Keratinocyte (primary cell): ENCODE data around the gene HOMER3.

Source experiments
- EZH2 ChIP-seq: IDR thresholded peaks from one replicate; pipeline ENCODE4 v1.6.1; 2012; ENCODE audit warnings: inconsistent platforms, mild to moderate bottlenecking, low read length, moderate library complexity
- TF ChIP-seq, protein P1 (sequence below), 3 experiments: IDR thresholded peaks in 1 of 3; conservative IDR thresholded peaks in 1 of 3; optimal IDR thresholded peaks in 1 of 3; 2 replicates in 2 of 3; 3 replicates in 1 of 3; pipeline versions ENCODE3 to v1.5.1; 2011; ENCODE audit warnings: low read length in 3 of 3, mild to moderate bottlenecking in 3 of 3, moderate library complexity in 2 of 3, control low read depth in 1 of 3, inconsistent platforms in 1 of 3; ENCODE audit not compliant: insufficient read depth in 2 of 3; ENCODE audit errors: extremely low read depth in 1 of 3

DNA sequence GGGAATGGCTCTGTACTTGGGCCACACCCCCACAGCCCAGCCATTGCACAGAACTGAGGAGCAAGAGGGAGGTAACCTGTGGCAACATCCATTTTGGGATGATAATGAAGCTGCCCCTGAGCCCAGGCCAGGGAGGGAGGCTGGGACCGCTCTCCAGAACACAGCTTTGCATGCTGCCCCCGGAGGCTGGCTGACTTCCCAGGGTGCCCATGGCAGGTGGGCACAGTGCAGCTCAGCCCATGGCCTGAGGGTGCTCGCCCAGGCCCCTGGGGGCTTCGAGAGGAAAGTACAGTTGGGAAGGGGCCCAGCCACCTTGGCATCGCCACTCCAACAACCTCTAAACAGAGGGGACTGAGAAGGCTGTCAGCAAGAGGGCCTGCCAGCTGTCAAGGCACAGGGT is 27.6 kb downstream of the HOMER3 start:
- TF ChIP-seq, protein P1, sequence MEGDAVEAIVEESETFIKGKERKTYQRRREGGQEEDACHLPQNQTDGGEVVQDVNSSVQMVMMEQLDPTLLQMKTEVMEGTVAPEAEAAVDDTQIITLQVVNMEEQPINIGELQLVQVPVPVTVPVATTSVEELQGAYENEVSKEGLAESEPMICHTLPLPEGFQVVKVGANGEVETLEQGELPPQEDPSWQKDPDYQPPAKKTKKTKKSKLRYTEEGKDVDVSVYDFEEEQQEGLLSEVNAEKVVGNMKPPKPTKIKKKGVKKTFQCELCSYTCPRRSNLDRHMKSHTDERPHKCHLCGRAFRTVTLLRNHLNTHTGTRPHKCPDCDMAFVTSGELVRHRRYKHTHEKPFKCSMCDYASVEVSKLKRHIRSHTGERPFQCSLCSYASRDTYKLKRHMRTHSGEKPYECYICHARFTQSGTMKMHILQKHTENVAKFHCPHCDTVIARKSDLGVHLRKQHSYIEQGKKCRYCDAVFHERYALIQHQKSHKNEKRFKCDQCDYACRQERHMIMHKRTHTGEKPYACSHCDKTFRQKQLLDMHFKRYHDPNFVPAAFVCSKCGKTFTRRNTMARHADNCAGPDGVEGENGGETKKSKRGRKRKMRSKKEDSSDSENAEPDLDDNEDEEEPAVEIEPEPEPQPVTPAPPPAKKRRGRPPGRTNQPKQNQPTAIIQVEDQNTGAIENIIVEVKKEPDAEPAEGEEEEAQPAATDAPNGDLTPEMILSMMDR (optimal IDR thresholded peaks at IDR 0.05 in 1 of 3, IDR thresholded peaks at IDR 0.05 in 1 of 3, conservative IDR thresholded peaks at IDR 0.05 in 1 of 3; ENCODE audit: extremely low read depth in 1 of 3, insufficient read depth in 2 of 3, low read length in 3 of 3): no peak
- no peak for TF ChIP-seq EZH2
